Upper lobe of right lung (tissue), 1 donor: Measurements from ENCODE around the gene CPM. TPM values are rescaled to one million over a fixed set of nuclear protein-coding genes. Genes with fewer than 3 reads are reported as not detected.

Experiments used
- ATAC-seq: fragments of 200-7000 bp; cut with Tn5 transposase; one replicate; pipeline ENCODE4 v1.9.1; 2020; ENCODE audit warnings: mild to moderate bottlenecking, moderate library complexity
- DNase-seq: peaks from one replicate; pipeline ENCODE4 v3.0.0-alpha.2; 2020
- H3K27ac ChIP-seq: fragments of 200-600 bp; one replicate; pipeline ENCODE4 v1.8.0; 2022
- H3K27me3 ChIP-seq: fragments of 200-600 bp; one replicate; pipeline ENCODE4 v1.8.0; 2022; ENCODE audit warnings: mild to moderate bottlenecking
- H3K36me3 ChIP-seq: fragments of 200-600 bp; one replicate; pipeline ENCODE4 v1.8.0; 2022
- H3K4me1 ChIP-seq: fragments of 200-600 bp; one replicate; pipeline ENCODE4 v1.8.0; 2022
- H3K4me3 ChIP-seq: fragments of 200-600 bp; one replicate; pipeline ENCODE4 v1.8.0; 2022; ENCODE audit warnings: mild to moderate bottlenecking
- H3K9me3 ChIP-seq: fragments of 200-600 bp; one replicate; pipeline ENCODE4 v1.8.0; 2022
- CTCF ChIP-seq: fragments of 200-600 bp; IDR thresholded peaks from one replicate; pipeline ENCODE4 v1.8.0; 2022; ENCODE audit warnings: antibody characterized with exemption
- intact Hi-C: fragments of 100-400 bp; cut with DNase I; formaldehyde crosslinking; loops from one replicate; pipeline ENCODE4 v1.11.0; 2022
- total RNA-seq: library from RNA; stranded (reverse); fragmentation: NEBNext Ultra II Directional; extraction: Animal tissue kit (Norgen Biotek cat#: 25700); gene quantifications from one replicate; pipeline ENCODE4 v1.2.1, GENCODE V29; 2021
- donor health status: DM: no; HTN: yes; CAD: no; lungs with severe emphysema.

CPM gene
- total RNA-seq, 1 donor from 2014 or later = 165 TPM

- Histone ChIP-seq H3K27ac (peak overlapping the region; percentile 72), H3K4me1 (peaks cover 9% of the 10 kb centered on the region), H3K27me3 (no peaks in the 10 kb centered on the region), H3K4me3 (no peak overlapping the region), H3K36me3 (no peaks in the 10 kb centered on the region), H3K9me3 (no peaks in the 10 kb centered on the region)
- no peak for TF ChIP-seq CTCF
- ATAC-seq = peak; percentile 87
- no peak for DNase-seq
- intact Hi-C loops = no loop called here
Observed at GRCh38 chr12:68951652-68952051, 18.7 kb upstream of the CPM start.

GRCh38 chr12:68950511-68950910 lies 17.5 kb upstream of the CPM start:
- Histone ChIP-seq H3K4me3 (no peak overlapping the region), H3K4me1 (peaks cover 9% of the 10 kb centered on the region), H3K36me3 (no peaks in the 10 kb centered on the region), H3K9me3 (no peaks in the 10 kb centered on the region), H3K27ac (no peak overlapping the region), H3K27me3 (no peaks in the 10 kb centered on the region)
- ATAC-seq (no peak), DNase-seq (no peak)
- intact Hi-C loops = no loop called here
- no peak for TF ChIP-seq CTCF

- intact Hi-C loops = no loop called here
- H3K27ac ChIP-seq = no peak overlapping the region
- H3K4me3 ChIP-seq = no peak overlapping the region
- no peaks in the 10 kb centered on the region for H3K27me3 ChIP-seq
- DNase-seq (no peak), ATAC-seq (no peak)
- no peaks in the 10 kb centered on the region for H3K36me3 ChIP-seq
- no peaks in the 10 kb centered on the region for H3K9me3 ChIP-seq
- no peak for TF ChIP-seq CTCF
- H3K4me1 ChIP-seq = no peaks in the 10 kb centered on the region
Observed at GRCh38 chr12:68945255-68945654, 12.3 kb upstream of the CPM start.

- TF ChIP-seq CTCF = no peak
- no peak for ATAC-seq
- no peaks in the 10 kb centered on the region for H3K4me1 ChIP-seq
- DNase-seq = no peak
- H3K27me3 ChIP-seq = no peaks in the 10 kb centered on the region
- intact Hi-C loops = no loop called here
- H3K36me3 ChIP-seq = no peaks in the 10 kb centered on the region
- no peaks in the 10 kb centered on the region for H3K9me3 ChIP-seq
- H3K27ac ChIP-seq = no peak overlapping the region
- no peak overlapping the region for H3K4me3 ChIP-seq
Observed at GRCh38 chr12:68944296-68945076, 11.5 kb upstream of the CPM start.

- Histone ChIP-seq H3K4me3 (no peak overlapping the region), H3K36me3 (no peaks in the 10 kb centered on the region), H3K27ac (no peak overlapping the region), H3K27me3 (no peaks in the 10 kb centered on the region), H3K4me1 (no peaks in the 10 kb centered on the region), H3K9me3 (no peaks in the 10 kb centered on the region)
- intact Hi-C loops = no loop called here
- no peak for ATAC-seq
- TF ChIP-seq CTCF = no peak
- DNase-seq = no peak
Observed at GRCh38 chr12:68943848-68944247, 10.9 kb upstream of the CPM start.
